PC-3 (cell line): Measurements from ENCODE around the gene OR14A16.

ENCODE experiments used
- CTCF ChIP-seq: fragments of 300-600 bp; sonication (generic); conservative IDR thresholded peaks from 2 replicates; pipeline ENCODE4 v1.5.1; 2017; ENCODE audit warnings: antibody characterized with exemption, low read depth, mild to moderate bottlenecking, low read length
- EZH2 ChIP-seq: fragments of 300-600 bp; sonication (generic); IDR thresholded peaks from one replicate; pipeline ENCODE4 v1.6.1; 2017; ENCODE audit warnings: antibody characterized with exemption, mild to moderate bottlenecking, low read length; ENCODE audit not compliant: unreplicated experiment

- TF ChIP-seq CTCF (peak; percentile 36), EZH2 (no peak)
These were observed 9.7 kb upstream of the OR14A16 start for GRCh38 chr1:247833601-247834000.
